Daoy (cell line): ENCODE results near the gene FXYD4. TPM values are rescaled to one million over a fixed set of nuclear protein-coding genes. Genes with fewer than 3 reads are reported as not detected.
"Not testable (repeated sequence)": the region's sequence is repeated elsewhere in the genome, so short reads cannot be mapped to it uniquely, and the experiment has no call there.

Source experiments
- DNase-seq: peaks from one replicate; pipeline ENCODE4 v3.0.0-alpha.2; 2015; ENCODE audit warnings: low read depth
- total RNA-seq: library from RNA; depleted of rRNA; stranded (reverse); fragments of >200 nt; shearing (Covaris generic); gene quantifications from 2 replicates; pipeline ENCODE4 v1.2.3, GENCODE V29; 2014

FXYD4 gene
- total RNA-seq, 1 experiment from 2014 or later, result not detected

DNA sequence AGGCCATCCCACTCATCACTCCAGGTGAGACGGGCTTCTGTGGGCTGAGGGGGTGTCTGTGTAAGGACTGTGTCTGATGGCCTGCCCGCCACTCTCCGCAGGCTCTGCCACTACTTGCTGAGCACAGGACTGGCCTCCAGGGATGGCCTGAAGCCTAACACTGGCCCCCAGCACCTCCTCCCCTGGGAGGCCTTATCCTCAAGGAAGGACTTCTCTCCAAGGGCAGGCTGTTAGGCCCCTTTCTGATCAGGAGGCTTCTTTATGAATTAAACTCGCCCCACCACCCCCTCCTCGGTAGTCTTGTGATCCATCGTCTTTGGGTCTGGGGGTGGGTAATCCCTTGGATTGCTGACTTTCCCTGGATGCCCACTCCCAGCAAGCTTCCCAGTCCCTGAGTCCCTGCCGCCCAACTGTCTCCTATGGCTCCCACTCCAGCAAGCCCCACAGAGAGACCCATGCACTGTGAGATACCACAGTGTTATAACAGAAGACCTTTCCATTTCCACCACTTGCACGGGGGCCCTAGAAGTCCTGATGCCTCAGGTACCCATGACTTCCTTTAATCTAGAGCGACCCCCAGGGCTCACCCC, 4.7 kb downstream of the FXYD4 start:
- DNase-seq, result no peak

DNA sequence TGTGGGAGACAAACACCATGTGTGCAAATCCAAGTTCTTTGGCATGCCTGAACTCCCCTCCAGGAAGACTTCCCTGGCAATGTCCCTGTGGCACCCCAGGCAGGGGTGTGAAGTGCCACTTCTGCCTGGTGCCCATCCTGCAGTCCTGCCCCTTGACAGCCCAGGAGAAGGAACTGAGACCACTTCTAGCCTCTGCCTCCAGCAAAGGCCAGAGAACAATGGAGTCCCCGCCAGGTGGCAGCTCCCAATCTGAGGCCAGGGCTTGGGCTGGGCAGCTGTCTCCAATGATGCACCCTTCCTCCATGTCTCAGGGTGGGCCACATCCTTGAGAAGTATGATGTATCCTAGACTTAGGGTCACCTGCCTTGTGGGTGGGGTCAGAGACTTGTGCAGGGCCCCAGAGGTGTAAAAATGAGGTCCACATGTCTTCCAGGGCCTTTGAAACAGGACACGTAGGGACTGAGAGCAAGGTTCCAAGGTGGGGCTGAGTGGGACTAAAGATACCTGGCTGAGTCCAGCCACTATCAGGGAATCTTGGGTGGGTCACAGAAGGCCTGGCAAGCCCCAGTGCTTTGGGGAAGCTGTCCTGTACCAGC, 5.5 kb downstream of the FXYD4 start:
- DNase-seq, result no peak

DNA sequence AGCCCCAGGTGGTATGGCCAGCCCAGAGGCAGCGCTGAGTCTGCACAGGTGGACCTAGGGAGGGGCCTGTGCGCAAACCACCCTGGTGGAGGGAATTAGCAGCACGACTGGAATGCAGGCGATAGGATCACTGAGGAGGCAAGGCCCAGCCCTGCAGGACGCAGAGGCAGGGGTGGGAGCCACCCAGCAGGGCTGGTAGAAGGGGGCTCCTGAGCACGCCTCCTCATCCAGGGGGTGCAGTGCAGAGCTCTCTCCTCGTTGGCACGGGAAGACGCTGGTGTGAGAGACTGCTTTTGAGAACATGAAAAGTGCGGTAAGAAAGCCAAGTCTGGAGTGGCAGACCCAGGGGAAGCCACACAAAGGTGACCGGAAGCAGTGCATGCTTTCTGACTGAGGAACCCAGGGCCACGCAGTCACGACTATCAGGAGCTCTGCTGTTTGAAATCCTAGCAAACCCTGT, 6.0 kb downstream of the FXYD4 start:
- no peak for DNase-seq

DNA sequence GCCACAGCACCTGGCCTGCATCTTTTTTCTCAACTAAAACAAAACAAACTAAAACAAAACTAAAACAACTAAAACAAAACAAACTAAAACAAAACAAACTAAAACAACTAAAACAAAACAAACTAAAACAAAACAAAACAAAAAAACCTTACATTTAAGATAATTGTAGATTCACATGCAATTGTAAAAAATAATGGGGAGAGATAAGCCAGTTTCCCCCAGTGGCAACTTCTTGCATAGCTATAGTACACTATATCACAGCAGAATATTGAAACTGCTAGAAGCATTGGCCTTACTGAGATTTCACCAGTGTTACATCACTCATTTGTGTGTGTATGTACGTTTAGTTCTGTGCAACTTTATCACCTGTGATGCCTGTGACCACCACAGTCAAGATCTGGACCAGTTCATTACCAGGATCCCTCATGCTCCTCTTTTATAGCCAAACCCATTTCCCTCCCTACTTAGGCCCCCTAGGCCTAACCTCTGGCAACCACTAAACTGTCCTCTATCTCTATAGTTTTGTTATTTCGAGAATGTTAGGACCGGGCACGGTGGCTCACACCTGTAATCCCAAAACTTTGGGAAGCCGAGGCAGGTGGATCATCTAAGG, 9.3 kb downstream of the FXYD4 start:
- DNase-seq, result no peak

DNA sequence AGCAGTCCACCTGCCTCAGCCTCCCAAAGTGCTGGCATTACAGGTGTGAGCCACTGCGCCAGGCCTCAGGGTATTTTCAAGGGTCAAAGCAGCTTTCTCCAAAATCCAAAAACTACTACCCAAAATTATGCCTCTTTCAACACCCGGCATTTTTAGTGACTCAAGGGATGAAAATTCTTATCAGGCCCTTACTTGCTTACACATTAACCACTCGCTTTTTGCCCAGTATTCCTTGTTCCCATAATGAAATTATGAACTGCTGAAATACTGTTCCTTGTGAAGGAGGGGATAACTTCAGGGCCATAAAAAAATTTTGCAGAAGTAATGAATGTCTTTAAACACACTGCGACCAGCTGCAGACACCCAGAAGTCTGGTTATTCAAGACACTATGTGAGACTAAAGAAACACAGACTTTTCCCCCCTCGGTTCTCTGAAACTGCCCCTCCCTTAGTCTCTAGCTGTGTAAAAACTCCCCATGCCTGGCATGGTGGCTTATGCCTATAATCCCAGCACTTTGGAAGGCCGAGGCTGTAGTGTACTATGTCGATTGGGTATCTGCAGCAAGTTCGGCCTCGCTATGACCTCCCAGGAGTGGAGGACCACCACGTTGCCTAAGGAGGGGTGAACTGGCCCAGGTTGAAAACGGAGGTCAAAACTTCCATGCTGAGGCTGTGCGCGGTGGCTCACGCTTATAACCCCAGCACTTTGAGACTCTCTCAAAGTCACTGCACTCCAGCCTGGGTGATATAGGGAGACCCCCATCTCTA, 12.0 kb downstream of the FXYD4 start:
- no peak for DNase-seq

DNA sequence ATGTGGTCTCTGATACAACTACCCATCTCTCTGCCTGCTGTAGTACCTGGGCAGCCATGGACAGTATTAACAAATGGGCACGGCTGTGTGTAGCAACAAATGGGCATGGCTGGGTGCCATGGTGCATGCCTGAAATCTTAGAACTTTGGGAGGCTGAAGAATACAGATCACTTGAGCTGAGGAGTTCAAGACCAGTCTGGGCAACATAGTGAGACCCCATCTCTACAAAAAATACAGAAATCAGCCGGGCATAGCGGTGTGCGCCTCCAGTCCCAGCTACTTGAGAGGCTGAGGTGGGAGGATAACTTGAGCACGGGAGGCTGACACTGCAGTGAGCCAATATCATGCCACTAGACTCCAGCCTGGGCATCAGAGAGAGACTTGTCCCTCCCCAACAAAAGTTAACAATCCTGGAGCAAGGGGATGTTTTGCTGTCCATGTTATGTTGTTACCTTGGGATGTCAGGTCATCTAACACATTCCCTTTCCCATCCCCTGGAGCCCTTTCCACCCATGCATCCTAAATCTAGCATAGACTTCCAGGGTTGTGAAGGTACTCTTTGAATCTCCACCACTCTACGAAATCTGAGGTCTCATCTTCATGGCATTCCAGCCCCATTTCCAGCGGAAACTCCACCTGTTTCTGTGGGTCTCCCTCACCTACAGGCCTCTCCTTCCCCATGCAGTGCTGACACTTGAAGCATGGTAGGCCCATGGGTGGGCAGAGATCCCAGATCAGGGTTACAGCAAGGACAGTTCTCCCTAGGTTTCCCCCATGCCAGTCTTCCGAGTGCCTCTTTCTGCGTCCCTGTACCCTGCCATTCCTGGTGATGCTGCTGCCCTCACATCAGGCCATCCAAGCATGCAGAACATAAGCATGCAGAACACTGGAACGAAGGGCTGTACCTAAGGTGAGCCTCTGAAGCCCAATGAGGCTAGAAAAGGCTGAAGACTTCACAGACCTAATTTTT, 13.1 kb downstream of the FXYD4 start:
- no peak for DNase-seq

DNA sequence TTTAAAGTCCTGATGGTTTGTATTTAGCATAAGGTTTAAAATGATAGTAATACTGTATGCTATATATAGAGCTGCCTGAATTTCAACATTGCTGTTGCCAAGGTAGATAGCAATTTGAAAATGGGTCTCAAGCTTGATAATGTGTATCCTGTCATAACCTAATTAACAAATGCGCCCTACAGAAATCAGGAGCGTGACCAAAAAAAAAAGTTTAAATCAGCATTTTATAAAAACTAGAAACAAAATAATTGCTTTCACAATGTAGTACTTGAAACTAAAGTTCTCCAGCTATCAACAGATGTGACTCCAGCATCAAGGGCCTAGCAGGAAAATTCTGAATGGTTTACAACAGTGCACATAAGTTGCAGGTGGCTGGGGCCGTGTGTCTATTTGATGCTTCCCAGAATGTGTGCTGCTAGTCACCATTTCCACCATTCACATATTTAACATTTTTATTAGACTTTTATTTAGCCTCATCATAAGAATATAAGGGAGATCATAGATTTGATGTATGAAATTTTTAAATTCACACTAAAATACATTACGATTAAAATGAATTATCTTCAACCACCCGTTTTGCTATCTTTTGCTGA, 14.1 kb downstream of the FXYD4 start:
- no peak for DNase-seq

DNA sequence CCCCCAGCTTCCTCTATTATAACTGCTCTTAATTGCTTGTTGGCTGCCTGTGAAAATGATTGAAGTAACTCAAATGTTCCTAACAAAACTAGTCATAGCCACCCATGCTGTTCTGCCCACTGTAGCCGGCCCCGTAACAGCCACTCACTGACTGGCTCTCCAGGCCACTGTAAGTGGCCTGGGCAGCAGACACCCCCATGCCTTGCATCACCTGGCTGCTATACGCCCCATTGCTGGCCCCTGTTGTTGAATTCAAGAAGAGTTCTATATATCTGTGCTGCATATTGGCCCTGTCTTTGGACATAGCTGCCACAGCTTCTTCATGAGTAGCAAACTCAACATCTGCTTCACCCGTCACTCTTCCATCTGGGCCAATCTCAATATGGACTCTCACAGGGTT, 15.1 kb downstream of the FXYD4 start:
- no peak for DNase-seq

DNA sequence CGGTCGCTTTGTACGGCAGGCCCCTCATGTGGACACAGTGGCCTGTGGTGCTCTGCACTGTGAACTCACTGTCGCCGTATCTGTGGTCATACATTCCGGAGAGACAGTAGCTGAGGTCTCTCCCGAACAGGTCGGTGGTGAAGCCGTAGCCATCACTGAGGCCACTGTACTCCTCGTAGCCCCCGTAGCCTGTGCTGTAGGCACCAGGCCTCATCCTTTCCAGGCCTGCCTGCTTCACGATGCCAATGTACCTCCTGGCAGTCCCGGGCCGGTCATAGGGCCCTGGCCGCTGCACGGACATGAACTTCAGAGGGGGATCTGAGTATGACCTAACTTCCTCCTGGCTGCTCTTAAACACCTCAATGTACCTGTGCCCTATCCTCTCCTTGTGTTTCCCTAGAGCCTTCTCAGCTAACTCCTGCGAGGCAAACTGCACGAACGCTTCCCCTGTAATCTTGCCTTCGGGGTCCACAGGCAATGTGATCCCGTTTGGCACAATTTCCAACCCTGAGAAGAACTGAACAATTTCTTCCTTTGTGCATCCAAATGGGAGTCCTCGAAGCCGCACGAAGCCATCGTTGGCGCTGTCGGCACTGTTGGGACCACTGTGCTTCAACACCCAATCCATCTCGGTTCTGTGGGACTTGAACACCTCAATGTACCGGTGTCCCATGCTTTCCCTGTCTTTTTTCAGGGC, 15.7 kb downstream of the FXYD4 start:
- no peak for DNase-seq

DNA sequence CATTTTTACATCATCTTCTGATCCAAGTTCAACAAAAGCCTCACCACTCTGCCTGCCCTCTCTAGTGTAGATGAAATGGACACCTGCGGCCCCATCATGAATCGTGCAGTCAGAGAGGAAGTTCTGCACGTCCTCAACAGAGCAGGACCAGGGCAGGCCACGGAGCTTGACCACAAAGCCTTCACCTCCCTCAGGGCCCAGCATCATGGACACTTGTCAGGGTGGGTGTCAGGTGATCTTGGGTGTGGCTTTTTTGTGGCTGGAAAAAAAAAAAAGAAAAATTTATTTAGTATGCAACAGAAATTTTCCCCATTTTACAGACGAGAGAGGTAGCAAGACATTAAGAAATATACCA, 16.2 kb downstream of the FXYD4 start:
- no peak for DNase-seq

DNA sequence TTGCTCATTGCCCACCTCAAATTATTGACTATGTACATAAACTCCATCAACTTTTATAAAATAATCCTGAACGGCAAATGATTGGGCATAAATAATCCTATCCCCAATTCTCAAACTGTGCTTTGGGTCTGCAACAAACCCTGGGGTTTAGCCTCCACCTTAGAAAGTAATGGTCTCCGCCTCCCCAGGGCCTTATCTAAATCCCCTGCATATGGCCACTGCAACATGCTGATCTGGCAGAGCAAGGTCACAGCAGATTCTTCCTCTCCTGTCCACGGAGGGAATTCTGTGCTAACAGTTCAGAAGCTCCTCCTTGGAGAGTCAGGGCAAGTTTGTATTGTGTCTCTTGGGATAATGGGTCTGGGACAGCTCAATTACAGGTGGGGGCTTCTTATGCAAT, 18.4 kb downstream of the FXYD4 start:
- DNase-seq, result no peak

DNA sequence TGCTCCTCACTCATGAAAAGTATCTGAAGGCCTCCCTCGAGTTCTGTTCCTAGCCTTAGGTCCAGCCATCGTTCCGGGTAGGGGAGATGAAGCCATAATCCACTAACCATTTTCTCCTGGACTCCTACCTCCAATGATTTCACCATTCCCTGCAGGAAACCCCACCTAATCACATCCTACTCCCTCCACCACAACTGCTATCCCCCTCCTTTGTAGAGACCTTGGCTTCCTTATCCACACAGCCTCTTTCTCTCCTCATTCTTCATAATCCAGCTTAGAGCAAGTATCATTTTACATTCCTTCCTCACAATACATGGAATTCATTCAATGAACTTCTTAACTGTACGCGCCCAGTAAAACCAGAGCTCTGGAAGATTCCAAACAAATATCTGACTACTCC, 18.9 kb downstream of the FXYD4 start:
- DNase-seq, result no peak

DNA sequence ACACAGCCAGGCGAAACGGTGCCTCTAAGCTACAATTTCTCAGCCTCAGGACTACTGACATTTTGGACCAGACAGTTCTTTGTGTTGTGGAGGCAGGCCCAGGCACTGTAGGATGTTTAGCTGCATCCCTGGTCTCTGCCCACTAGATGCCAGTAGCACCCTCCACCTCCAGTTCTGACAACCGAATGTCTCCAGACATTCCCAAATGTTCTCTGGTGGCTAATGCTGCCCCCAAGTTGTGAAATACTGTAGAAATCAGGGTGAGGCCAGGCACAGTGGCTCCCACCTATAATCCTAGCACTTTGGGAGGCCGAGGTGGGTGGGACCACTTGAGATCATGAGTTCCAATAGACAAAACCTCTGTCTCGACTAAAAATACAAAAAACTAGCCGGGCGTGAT, 19.3 kb downstream of the FXYD4 start:
- no peak for DNase-seq

DNA sequence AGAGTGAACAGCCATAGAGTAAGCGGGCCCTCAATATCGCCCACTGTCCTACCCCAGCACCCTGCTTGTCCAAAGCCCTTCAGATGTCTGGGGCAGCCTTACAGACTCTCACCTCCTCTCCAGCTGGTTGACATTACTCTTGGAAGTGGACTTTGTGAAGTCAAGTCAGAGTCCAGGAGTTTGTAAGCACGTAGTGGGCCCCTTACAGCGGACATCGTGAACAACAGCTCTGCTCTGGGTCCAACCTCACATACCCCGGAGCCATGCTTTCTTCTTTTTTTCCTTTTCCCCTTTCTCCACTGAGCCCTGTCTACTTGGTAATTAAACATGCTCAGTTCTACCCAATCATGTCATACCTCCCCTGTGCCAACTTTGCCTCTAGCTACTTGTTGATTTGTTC, 20.1 kb downstream of the FXYD4 start:
- DNase-seq, result no peak

DNA sequence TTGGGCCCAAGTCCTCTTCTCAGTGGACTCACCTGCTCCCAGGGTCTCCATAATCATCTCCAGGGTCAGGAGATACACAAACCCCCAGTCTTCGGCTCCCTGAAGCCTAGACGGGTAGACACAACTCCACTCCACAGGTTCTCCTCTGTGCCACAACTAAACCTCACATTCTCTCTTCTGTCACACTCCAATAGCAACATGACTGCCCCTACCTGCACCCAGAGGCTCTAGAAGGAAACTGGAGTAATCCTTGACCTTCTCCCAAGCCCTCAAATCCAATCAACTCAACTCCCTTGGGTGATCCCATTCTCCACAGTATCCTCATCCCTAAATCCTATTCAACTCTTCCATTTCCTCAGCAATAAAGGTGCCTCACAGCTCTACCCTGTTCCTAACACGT, 21.3 kb downstream of the FXYD4 start:
- DNase-seq, result no peak

DNA sequence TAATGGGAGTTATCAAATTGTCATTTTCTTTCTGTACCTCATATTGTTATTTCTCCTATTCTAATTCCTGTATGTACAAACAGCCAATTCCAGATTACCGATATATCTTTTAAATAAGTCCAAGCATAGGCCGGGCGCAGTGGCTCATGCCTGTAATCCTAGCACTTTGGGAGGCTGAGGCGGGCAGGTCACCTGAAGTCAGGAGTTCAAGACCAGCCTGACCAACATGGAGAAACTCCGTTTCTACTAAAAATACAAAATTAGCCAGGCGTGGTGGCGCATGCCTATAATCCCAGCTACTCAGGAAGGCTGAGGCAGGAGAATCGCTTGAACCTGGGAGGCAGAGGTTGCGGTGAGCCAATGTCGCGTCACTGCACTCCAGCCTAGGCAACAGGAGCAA, 21.8 kb downstream of the FXYD4 start:
- DNase-seq, result not testable (repeated sequence)

DNA sequence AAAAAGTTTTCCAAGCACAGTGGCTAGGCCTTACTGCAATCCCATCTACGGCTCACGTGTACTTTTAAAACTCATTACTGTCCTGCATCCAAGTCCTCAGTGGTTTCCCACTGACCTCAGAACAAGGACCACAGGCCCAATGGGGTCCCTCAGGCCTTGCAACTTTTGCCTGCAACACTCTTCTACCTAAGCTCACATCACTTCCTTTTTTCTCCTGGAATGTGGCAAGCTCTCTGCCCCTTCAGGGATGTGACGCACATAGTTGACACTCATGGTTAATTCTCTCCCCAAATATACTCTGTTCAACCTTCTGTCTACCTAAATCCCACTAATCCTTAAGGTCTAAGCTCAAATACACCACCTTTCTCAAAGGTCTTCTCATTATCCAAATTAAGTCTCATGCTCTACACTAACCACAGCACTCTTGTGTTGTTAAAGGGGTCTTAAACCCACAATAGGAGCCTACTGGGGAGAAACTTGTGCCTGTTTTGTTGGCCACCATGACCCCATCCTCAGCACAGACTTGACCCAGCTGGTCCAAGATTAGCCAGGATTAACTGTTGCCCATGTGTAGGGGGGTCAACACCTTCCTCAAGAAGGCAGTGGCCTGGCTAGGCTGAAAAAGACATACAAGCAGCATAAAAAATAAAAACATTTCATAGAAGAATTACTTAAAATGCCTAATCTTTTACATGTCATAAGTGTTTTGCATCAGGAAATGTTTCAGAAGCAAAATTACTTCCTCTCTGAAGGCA, 22.3 kb downstream of the FXYD4 start:
- no peak for DNase-seq

DNA sequence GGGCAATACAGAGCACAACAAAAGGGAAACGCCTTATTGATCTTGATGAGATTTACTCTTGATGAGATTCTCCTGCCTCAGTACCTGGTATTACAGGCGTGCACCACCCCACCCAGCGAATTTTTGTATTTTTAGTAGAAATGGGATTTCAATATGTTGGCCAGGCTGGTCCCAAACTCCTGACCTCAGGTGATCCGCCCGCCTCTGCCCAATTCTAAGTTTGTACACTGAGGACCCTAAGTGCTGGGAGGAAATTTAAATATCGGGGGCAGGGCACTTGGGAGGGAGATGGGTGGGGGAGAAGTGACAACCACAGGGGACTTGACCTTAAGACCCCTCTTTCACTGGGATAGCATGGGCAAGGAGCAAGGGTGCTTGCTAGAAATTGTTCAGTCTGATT, 23.4 kb downstream of the FXYD4 start:
- no peak for DNase-seq

DNA sequence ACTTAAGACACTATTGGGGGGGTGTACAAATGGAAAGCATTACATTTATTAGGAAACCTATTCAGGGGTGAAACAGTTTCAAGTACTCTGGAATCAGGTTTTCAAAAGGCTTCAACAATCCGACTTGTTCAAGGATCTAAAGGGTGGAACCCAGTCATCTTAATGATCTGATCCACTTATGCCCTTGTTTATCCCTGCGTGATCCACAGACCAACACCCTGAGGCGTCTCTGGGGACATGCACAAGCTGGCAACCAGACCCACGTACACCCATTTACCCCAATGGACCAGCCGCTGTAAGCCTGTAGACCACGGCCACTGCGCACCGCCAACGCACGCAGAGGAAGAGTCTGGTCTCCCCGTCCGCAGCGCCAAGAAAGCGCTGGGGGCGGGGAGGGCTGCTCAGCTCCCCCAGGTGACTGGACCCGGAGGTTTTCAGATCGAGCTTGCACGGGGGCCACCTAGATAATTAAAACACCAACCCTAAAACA, 24.2 kb downstream of the FXYD4 start:
- no peak for DNase-seq
